Activated CD4-positive, alpha-beta T cell treated with anti-CD3 and anti-CD28 coated beads, Interleukin-2, amount 50 U/mL, for 1 hour (primary cell): ENCODE measurements around the gene ZNF121.
"Not testable (repeated sequence)": the region's sequence is repeated elsewhere in the genome, so short reads cannot be mapped to it uniquely, and the experiment has no call there.

Source experiments
- DNase-seq: peaks from one replicate; pipeline ENCODE4 v3.0.0-alpha.2; 2020

Gene ZNF121

GRCh38 chr19:9584073-9584833, at the start of gene ZNF121:
ZNF121 (minus strand) TSS chr19:9584504; CDS start chr19:9568097, 16,407 bp downstream.
- peak; percentile 73 for DNase-seq

DNA sequence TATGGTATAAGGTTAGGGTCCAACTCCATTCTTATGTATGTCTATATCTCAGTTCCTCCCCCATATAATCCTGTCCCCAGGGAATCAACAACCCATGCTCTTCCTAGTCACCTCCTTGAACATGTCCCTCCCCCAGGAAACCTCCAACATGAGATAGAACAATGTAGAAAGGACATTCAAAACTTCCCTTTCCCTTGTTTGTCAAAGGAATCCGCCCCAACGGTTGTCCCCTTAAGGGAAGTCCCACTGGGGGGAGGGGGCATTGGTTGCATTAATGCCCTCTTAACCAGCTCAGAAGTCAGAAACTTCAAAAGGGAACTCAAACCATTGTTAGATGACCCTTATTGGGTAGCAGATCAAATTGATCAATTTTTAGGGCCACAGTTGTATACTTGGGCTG, 43.6 kb upstream of the ZNF121 start:
- no peak for DNase-seq

- no peak for DNase-seq
Observed at GRCh38 chr19:9622531-9622930, 38.2 kb upstream of the ZNF121 start.

- DNase-seq = peak; percentile 85
Observed at GRCh38 chr19:9621156-9622037, 37.1 kb upstream of the ZNF121 start, which contains the start of gene ZNF561. ZNF561 (minus strand) TSS chr19:9621232; CDS start chr19:9619456, 1,776 bp downstream.

- DNase-seq = no peak
Observed at GRCh38 chr19:9620842-9621155, 36.5 kb upstream of the ZNF121 start.

GRCh38 chr19:9615844-9616243, 31.5 kb upstream of the ZNF121 start:
- no peak for DNase-seq

- DNase-seq = no peak
Observed at GRCh38 chr19:9610484-9611113, 26.3 kb upstream of the ZNF121 start.

GRCh38 chr19:9608912-9609311, 24.6 kb upstream of the ZNF121 start:
- DNase-seq = no peak

- DNase-seq = no peak
Observed at GRCh38 chr19:9597027-9597426, 12.7 kb upstream of the ZNF121 start.

- DNase-seq = peak; percentile 81
Observed at GRCh38 chr19:9586764-9587163, 2.5 kb upstream of the ZNF121 start.

- DNase-seq = not testable (repeated sequence)
Observed at GRCh38 chr19:9582081-9582725, 2.1 kb downstream of the ZNF121 start.

- DNase-seq = no peak
Observed at GRCh38 chr19:9580728-9581127, 3.6 kb downstream of the ZNF121 start.

DNA sequence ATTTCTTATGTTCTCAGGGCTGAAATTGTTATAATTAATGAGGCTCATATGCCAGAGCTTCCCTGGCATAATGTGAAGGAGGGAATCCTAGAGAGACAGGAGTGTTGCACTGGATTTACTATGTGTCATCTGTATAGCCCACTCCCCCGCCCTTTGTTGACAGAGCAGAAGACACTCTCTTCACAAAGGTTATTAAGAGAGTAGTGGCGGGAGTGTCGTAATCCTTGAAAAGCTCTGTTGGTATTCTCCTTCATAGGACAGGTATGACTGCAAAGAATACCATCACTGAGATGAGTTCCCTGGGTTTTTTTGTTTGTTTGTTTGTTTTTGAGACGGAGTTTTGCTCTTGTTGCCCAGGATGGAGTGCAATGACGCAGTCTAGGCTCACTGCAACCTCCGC, 14.0 kb downstream of the ZNF121 start:
- no peak for DNase-seq

- DNase-seq = no peak
Observed at GRCh38 chr19:9566729-9567128, 17.6 kb downstream of the ZNF121 start.

- no peak for DNase-seq
Observed at GRCh38 chr19:9565900-9566705, 18.2 kb downstream of the ZNF121 start.

GRCh38 chr19:9552536-9553274, 31.6 kb downstream of the ZNF121 start:
- DNase-seq = no peak

- DNase-seq = no peak
Observed at GRCh38 chr19:9547870-9548269, 36.4 kb downstream of the ZNF121 start.

DNA sequence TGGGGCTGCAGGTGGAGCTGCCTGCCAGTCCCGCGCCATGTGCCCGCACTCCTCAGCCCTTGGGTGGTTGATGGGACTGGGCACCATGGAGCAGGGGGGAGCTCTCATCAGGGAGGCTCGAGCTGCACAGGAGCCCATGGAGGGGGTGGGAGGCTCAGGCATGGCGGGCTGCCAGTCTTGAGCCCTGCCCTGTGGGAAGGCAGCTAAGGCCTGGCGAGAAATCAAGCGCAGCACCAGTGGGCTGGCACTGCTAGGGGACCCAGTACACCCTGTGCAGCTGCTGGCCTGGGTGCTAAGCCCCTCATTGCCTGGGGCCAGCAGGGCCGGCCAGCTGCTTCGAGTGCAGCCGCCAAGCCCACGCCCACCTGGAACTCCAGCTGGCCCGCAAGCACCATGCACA, 43.0 kb downstream of the ZNF121 start:
- DNase-seq = not testable (repeated sequence)

GRCh38 chr19:9539921-9540320, 44.4 kb downstream of the ZNF121 start:
- not testable (repeated sequence) for DNase-seq

DNA sequence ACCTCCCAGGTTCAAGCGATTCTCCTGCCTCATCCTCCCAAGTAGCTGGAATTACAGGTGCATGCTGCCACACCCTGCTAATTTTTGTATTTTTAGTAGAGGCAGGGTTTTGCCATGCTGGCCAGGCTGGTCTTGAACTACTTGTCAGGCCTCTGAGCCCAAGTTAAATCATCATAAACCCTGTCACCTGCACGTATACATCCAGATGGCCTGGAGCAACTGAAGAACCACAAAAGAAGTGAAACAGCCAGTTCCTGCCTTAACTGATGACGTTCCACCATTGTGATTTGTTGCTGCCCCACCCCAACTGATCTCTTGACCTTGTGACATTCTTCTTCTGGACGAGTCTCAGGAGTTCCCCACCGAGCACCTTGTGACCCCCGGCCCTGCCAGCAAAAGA, 45.1 kb downstream of the ZNF121 start:
- not testable (repeated sequence) for DNase-seq
